SIG-M5 treated with dmso at 0.1 percent for 504 hours (cell line): ENCODE measurements around the gene CWC25.
"Not testable (repeated sequence)": the region's sequence is repeated elsewhere in the genome, so short reads cannot be mapped to it uniquely, and the experiment has no call there.

Experiments
- DNase-seq: peaks from one replicate; lab custom pipeline; 2025; ENCODE audit not compliant: unreplicated experiment; lab: John Stamatoyannopoulos, UW

CWC25 gene

DNA sequence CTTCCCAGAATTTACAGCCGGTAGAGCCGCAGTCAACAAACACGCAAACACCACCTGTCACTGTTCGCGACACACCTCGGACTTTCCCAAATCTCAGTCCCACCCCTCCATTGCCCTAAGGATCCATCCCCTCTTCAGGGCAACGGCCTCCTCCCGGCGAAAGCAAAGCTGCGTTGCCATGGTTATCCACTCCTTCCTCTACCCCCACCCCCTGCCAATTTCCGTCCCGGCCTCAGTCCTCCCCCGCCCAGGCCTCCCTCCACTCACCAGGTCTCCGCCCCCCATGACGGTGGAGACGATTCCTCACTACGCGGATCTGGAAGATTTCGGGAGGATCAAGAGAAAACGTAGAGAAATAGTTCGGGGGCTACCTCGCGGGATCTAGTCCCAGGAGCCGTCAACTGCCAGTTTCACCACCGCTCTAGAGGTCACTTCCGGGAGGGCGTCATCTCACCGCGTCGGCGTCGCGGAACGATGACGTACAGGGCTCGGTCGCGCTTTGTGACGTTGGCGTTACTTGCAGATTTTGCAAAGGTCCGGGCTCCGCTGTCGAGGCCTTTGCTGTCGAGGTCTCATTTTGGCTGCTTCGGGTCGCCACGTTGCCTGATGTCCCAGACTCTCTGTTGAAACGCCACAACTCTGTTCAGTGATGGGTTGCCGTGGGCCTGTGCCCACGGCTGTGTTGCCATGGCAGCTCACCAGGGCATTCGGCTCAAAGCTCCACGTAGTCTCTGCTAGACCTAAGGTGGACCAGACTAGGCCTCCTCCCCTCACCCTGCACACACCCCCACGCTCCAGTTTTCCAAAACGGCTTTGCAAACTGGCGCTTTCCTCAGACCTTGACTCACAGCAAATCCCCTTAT, at the start of gene CWC25:
TSS of gene CWC25 (minus strand) at position 423 of the 863 bp plus-strand sequence. CDS start at position 285, 138 bp downstream.
- peak; percentile 93 for DNase-seq

DNA sequence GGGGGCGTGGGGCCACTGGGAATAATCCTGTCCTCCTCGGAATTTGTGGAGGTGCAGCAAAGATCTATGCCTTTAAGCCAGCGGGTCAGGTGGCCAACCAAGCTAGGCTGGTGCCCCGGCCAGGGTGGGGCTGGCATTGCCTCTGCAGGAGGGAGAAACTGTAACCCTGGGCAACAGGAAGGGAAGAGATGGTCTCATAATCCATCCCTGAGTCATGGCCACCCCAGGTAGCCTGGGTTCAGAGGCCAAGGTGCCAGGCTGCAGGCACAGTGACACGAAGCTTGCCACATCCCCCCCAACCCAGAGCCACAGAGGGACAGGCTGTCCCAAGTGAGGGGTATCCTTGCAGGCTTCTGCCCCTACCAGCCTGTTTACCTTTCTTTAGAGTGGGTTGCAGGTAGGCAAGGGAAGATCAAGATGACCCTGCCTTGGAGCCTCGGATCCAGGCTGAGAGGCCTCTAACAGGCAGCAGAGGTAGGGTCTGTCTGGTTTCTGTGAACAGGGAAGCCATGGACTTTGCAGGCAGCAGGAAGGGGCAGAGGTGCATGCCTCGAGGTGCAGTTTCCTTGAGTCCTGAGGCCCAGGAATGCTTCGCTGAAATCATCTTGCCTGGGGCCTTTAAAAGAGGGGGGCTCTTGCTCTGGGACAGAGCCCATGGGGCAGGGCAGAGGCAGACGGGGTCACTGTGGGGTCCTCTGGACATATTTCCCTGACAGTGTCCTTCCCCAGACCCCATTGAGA, 48.7 kb upstream of the CWC25 start:
- no peak for DNase-seq

GRCh38 chr17:38872671-38873385, 47.7 kb upstream of the CWC25 start:
- no peak for DNase-seq

GRCh38 chr17:38872027-38872511, 46.9 kb upstream of the CWC25 start:
- DNase-seq: no peak

- peak; percentile 77 for DNase-seq
These were observed 46.3 kb upstream of the CWC25 start for GRCh38 chr17:38871247-38872015.

GRCh38 chr17:38870259-38871165, 45.4 kb upstream of the CWC25 start:
- peak; percentile 76 for DNase-seq

DNA sequence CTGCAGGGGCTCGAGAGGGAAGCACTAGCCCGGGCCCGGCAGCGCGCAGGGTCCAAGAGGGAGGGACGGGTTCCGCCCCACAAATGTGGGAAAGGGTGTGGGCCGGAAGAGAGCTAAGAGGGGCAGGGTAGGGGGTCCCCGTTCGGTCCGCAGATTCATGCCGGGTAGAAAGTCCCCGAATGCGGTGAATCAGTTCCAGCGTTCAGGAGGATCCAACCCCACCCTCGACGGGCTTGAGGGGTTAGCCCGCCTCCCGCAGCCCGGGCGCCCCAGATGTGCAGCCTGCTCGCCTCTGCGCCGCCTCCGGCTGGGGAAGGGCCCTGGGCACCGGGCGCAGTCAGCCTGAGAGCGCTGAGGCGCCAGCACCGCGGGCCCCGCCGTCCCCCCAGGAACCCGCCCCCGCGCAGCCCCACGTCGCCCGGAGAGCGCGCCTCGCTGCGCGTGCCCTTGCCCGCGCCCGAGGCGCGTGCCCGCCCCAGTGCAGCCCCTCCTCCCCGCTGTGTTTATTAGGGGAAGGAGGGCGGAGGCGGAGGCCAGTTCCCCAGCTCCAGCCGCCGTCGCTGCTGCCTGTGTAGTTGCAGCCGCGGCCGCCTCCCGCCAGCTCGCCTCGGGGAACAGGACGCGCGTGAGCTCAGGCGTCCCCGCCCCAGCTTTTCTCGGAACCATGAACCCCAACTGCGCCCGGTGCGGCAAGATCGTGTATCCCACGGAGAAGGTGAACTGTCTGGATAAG, 44.6 kb upstream of the CWC25 start, which contains the start of gene LASP1:
TSS of gene LASP1 (plus strand) at position 533 of the 733 bp plus-strand sequence. CDS start at position 665, 132 bp downstream.
- peak; percentile 88 for DNase-seq

- DNase-seq: peak; percentile 86
These were observed 43.9 kb upstream of the CWC25 start for GRCh38 chr17:38868817-38869525.

DNA sequence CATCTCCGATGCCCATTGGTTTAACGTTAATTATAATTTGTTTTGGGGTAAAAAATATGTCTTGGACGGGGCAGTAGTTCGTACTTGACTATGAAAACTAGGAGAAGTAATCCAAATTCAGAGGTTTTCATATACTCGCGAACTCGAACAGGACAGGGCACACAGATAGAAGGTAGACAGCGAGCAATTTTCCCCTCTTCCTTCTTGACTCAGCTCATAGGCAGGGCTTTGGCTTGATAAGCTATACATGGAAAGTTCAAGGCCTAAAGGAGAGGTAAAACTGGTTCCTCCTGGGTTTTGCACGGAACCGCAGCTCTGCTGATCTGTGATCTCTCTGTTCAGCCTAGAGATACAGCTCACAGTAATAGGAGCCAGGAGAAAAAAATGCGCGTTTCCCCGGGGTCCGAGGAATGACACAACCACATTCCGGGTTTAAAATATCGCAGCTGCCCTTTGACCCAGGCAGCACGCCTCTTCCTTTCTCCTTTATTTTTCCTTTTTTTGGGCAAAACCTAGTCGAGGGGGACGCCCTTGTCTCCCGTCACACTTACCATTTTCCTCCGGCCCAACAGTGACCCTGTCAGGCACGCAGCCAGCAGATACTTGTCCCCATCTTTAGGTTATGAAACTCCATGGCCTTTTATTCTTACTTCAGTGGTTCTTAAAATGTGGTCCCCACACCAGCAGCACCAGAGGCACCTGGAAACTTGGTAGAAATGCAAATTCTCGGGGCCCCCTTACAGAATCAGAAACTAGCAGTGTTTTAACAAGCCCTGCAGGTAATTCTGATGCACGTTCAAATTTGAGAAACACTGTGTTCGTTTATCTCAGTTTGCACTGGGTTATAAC, 43.1 kb upstream of the CWC25 start:
- peak; percentile 51 for DNase-seq

GRCh38 chr17:38867179-38867967, 42.3 kb upstream of the CWC25 start:
- peak; percentile 77 for DNase-seq

DNA sequence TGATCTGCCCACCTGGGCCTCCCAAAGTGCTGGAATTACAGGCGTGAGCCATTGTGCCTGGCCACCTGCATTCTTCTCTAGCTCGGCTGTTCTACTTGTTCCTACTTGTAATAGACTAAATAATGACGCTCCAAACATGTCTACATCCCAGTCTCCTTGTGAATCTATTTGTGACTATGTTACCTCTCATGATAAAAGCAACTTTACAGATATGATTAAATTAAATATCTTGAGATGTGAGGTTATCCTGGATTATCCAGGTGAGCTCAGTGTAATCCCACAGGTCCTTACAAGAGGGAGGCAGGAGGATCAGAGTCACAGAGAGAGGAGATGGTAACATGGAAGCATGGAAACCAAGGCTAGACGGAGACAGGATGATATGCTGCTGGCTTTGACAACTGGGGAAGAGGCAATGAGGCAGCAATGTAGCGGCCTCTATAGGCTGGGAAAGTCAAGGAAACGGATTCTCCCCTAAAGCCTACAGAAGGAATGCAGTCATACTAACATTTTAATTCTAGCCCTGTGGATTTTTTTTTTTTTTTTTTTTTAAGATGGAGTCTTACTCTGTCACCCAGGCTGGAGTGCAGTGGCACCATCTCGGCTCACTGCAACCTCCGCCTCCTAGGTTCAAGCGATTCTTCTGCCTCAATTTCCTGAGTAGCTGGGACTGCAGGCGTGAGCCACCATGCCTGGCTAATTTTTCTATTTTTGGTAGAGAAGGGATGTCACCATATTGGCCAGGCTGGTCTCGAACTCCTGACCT, 39.7 kb upstream of the CWC25 start:
- DNase-seq: peak; percentile 23

DNA sequence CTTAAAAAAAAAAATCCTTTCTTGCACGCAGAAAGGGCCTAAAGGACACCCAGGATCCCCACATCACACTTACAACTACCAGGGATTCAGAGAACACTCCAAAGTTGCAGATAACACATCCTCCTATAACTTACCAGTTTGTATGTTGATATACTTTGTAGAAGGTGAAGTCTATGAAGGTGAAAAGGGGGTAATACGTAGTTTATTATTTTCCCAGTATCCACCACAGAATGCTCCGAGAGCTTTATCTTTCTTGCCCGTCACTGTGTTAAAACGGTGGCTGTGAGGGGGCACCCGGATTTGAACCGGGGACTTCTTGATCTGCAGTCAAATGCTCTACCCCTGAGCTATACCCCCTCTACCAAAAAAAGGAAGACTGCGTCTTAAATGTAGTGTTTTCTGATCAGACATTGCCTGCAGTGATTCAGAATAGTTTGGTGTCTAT, 36.3 kb upstream of the CWC25 start:
- DNase-seq: no peak

DNA sequence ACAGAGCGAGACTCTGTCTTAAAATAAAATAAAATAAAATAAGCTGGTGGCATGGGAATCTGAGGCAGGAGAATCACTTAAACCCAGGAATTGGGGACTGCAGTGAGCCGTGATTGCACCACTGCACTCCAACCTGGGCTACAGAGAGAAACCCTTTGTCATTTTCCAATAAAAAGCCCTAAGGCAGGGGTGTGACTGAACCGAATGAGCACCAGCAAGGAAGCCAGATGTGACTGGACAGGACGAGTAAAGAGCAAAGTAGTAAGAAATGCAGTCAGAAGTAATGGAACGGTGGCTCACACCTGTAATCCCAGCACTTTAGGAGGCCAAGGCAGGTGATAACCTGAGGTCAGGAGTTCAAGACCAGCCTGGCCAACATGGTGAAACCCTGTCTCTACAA, 32.1 kb upstream of the CWC25 start:
- no peak for DNase-seq

- not testable (repeated sequence) for DNase-seq
These were observed 30.1 kb upstream of the CWC25 start for GRCh38 chr17:38855101-38855714.
